Measurements from ENCODE around the gene TMC1.
"Not testable (repeated sequence)": the region's sequence is repeated elsewhere in the genome, so short reads cannot be mapped to it uniquely, and the experiment has no call there.

TMC1 gene

DNA sequence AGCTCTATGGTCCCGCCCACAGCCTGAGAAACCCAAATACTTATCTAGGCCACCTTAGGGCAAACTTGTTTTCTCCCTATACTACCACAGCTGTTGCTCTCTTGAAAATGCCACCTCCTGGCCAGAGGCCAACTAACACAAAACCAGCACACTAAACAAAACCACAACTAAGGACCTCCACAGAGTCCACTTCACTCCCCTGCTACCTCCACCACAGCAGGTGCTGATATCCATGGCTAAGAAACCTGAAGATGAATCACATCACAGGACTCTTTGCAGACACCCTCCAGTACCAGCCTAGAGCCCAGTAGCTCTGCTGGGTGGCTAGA, 323.0 kb downstream of the TMC1 start:
- DNase-seq (ENCODE audit: low read depth, low spot score): no peak
- in situ Hi-C loops (cut with HindIII; ENCODE audit: low sequenced_read_pairs): no loop called here
- no peak overlapping the region for H3K4me3 ChIP-seq (ENCODE audit: low read depth, low read length)
- TF ChIP-seq, protein P1, sequence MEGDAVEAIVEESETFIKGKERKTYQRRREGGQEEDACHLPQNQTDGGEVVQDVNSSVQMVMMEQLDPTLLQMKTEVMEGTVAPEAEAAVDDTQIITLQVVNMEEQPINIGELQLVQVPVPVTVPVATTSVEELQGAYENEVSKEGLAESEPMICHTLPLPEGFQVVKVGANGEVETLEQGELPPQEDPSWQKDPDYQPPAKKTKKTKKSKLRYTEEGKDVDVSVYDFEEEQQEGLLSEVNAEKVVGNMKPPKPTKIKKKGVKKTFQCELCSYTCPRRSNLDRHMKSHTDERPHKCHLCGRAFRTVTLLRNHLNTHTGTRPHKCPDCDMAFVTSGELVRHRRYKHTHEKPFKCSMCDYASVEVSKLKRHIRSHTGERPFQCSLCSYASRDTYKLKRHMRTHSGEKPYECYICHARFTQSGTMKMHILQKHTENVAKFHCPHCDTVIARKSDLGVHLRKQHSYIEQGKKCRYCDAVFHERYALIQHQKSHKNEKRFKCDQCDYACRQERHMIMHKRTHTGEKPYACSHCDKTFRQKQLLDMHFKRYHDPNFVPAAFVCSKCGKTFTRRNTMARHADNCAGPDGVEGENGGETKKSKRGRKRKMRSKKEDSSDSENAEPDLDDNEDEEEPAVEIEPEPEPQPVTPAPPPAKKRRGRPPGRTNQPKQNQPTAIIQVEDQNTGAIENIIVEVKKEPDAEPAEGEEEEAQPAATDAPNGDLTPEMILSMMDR (IDR thresholded peaks at IDR 0.05; ENCODE audit: low read depth, low read length): no peak

DNA sequence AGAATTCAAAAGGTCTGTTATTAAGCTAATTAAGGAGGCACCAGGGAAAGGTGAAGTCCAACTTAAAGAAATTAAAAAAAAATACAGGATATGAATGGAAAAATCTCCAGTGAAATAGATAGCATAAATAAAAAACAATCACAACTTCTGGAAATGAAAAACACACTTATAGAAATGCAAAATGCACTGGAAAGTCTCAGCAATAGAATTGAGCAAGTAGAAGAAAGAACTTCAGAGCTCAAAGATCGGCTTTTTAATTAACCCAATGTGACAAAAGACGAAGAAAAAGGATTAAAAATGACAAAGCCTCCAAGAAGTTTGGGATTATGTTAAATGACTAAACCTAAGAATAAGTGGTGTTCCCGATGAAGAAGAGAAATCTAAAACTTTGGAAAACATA, 323.6 kb downstream of the TMC1 start:
- in situ Hi-C loops (cut with HindIII; ENCODE audit: low sequenced_read_pairs); DNase-seq (ENCODE audit: low read depth, low spot score); H3K4me3 ChIP-seq (ENCODE audit: low read depth, low read length): not testable (repeated sequence)

GRCh38 chr9:72850209-72850608, 328.8 kb downstream of the TMC1 start:
- H3K4me3 ChIP-seq (ENCODE audit: low read depth, low read length); DNase-seq (ENCODE audit: low read depth, low spot score): not testable (repeated sequence)
- in situ Hi-C loops (cut with HindIII; ENCODE audit: low sequenced_read_pairs): loop anchor here (25.0 kb wide), 1 partner anchor 337 kb away; no protein-coding TSS in a partner anchor

DNA sequence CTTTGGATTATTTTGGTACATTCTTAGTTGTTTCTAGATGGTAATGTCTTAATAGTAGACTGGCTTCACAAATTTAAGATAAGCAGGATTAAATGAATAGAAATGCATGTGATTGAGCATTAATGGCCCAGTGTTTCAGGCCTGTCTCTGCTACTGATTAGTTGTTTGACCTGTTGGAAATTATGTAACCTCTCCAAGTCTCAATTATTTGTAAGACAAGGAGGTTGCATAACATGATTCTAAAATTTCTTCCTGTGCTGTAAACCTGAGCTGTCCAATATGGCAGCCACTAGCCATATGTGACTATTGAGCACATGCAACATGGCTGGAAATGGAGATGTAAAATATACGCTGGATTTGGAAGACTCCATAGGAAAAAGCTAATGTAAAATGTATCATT, 333.9 kb downstream of the TMC1 start:
- no peak for DNase-seq (ENCODE audit: low read depth, low spot score)
- TF ChIP-seq, protein P1 (IDR thresholded peaks at IDR 0.05; ENCODE audit: low read depth, low read length): no peak
- no peak overlapping the region for H3K4me3 ChIP-seq (ENCODE audit: low read depth, low read length)
- in situ Hi-C loops (cut with HindIII; ENCODE audit: low sequenced_read_pairs): loop anchor here (25.0 kb wide), 1 partner anchor 332 kb away; no protein-coding TSS in a partner anchor

GRCh38 chr9:72855890-72856523, 334.6 kb downstream of the TMC1 start:
- DNase-seq (ENCODE audit: low read depth, low spot score): no peak
- H3K4me3 ChIP-seq (ENCODE audit: low read depth, low read length): no peak overlapping the region
- TF ChIP-seq, protein P1 (IDR thresholded peaks at IDR 0.05; ENCODE audit: low read depth, low read length): no peak
- in situ Hi-C loops (cut with HindIII; ENCODE audit: low sequenced_read_pairs): loop anchor here (25.0 kb wide), 1 partner anchor 331 kb away; no protein-coding TSS in a partner anchor

DNA sequence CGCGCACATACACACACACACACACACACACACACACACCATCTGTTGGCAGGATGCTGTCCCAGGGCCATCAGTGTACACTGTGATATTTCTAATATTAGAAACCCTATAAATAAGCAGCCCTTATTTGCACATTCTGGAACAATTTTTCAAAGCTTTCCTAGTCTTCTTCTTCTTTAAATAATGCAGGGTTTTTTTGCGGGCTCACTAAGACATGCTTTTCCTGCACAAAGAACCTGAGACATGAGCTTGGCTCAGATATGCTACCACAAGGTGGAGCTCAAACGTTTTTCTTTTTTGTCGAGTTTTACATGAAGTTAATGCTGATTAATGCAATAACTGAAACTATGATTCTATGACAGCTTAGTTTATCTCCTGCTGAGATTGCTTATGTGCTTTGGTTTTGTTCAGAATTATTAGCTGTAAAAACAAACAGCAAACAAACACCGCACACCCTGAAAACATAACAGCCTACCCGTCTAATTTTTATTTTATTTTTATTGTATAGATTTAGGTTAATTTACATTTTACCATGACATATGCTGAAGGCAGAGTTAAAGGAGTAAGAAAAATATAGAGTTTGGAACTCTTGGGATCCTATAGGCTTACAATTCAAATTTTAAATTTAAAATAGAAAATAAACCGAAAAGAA, 335.7 kb downstream of the TMC1 start:
- DNase-seq (ENCODE audit: low read depth, low spot score): peak; percentile 65
- H3K4me3 ChIP-seq (ENCODE audit: low read depth, low read length): no peak overlapping the region
- in situ Hi-C loops (cut with HindIII; ENCODE audit: low sequenced_read_pairs): loop anchor here (25.0 kb wide), 1 partner anchor 330 kb away; no protein-coding TSS in a partner anchor
- TF ChIP-seq, protein P1 (IDR thresholded peaks at IDR 0.05; ENCODE audit: low read depth, low read length): peak; percentile 69

DNA sequence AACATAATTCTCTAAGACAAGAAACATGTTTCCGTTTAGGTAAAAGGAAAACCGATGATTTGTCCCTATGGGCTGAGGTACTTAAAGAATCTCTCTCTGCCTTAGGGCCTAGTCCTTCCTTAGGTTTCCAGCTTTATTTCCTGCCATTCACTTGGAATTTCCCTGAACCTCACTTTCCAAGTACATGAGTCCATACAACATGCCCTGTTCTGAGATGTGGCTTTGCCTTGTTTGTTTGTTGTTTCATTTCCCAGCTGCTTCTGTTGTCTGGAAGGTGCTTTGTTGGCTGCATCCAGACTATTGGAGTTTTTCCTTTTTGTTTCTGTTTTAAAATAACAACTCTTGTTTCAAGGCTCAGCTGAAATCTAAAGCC, 336.2 kb downstream of the TMC1 start:
- no peak for DNase-seq (ENCODE audit: low read depth, low spot score)
- in situ Hi-C loops (cut with HindIII; ENCODE audit: low sequenced_read_pairs): loop anchor here (25.0 kb wide), 1 partner anchor 330 kb away; no protein-coding TSS in a partner anchor
- no peak overlapping the region for H3K4me3 ChIP-seq (ENCODE audit: low read depth, low read length)
- TF ChIP-seq, protein P1 (IDR thresholded peaks at IDR 0.05; ENCODE audit: low read depth, low read length): no peak

All from astrocyte of the spinal cord (primary cell).